Amniotic stem cell (primary cell): ENCODE measurements around the gene SLC38A10.
A peak's percentile ranks its signal among the peaks of the same experiment; 100 is the strongest.

Experiments used
- DNase-seq: peaks from one replicate; lab custom pipeline; 2025; lab: John Stamatoyannopoulos, UW

SLC38A10 gene

DNA sequence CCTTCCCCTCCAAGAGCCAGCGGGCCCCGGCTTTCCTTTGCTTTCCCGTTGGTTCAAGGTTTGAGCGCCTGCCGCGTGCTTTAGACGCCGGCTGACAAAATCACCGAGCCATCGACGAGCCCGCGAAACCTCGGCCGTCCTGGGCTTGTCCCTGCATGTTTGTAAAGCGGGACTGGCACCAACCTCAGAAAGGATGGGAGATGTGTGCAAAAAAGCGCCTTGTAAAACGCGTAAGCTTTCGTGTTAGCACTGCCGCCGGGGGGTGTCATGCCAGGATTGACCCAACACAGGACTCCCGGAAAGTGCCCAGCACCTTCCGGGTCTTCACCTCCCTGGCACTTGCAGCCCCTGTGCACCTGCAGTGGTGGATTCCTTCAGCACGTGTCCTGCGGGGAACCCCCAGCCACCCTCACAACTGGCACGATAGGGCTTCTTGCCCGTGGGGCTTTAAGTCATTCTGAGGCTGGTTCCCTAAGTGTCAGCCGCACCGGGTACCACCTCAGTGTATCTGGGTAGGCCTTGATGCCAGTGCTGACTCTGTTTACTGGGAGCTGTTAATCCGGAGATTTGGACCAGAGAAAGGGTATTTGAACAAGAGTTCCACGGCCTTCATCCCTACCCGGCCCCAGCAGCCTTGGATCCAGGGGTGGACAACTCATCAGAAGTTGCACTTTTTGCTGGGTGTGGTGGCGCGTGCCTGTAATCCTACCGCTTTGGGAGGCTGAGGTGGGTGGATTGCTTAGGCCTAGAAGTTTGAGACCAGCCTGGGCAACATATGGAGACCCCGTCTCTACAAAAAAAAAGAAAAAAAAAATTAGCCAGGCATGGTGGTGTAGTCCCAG is 55.2 kb downstream of the SLC38A10 start:
- no peak for DNase-seq

DNA sequence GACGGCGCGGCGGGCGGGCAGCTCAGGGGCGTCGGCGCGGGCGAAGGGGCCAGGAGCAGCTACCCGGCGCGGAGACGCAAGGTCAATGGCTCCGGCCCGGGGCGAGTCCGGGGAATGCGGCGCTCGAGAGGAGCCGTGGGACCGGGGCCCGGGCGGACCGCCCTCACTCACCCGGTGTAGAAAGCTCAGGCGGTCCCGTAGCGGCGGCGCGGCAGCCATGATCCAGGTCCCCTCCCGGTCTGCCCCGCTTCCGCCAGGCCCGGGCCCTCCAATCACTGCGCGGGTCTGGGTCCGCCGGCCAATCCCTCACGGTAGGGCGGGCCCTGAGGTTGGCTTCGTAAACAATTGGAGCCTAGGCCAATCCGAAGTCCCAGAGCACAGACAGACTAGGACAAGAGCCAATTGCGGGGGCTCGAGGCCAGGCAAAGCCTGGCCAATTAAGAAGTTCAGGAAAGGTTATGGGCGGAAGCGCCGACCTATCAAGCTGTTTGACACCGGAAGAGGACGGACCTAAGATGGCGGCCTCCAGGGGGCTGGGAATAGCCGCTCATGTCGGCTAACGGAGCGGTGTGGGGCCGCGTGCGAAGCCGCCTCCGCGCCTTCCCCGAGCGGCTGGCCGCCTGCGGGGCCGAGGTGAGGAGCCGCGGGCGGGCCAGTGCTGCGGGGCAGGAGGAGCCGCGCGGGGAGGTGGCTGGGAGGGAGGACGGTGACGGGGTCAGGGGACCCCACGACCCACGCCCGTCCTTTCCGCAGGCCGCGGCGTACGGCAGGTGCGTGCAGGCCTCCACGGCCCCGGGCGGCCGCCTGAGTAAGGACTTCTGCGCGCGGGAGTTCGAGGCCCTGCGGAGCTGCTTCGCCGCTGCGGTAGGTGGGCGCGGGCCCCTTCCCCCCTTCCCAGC is 56.0 kb downstream of the SLC38A10 start, which contains the start of the genes NDUFAF8 and TEPSIN:
Gene NDUFAF8, plus strand, starts transcription at position 504 of the 899 bp plus-strand sequence. Its CDS starts 46 bp downstream, at position 550.
Gene TEPSIN, minus strand, starts transcription at position 241 of the 899 bp plus-strand sequence. Its CDS starts 22 bp downstream, at position 219.
- DNase-seq = peak; percentile 99

DNA sequence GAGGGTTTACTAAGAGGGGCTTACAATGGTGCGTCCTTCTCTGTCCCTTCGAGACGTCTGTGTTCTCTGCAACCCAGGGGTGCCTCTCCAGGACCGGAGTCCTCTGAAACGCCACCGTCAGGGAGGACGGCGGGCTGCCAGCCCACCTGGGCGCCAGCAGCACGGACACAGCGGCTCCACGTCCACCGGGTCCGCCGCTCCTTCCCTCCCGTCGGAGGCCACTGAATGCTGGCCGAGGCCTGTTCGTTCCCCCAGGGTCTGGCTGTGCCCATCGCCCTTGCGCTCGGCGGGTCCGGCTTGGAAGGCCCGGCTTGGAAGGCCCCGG is 56.7 kb downstream of the SLC38A10 start:
- DNase-seq = no peak

DNA sequence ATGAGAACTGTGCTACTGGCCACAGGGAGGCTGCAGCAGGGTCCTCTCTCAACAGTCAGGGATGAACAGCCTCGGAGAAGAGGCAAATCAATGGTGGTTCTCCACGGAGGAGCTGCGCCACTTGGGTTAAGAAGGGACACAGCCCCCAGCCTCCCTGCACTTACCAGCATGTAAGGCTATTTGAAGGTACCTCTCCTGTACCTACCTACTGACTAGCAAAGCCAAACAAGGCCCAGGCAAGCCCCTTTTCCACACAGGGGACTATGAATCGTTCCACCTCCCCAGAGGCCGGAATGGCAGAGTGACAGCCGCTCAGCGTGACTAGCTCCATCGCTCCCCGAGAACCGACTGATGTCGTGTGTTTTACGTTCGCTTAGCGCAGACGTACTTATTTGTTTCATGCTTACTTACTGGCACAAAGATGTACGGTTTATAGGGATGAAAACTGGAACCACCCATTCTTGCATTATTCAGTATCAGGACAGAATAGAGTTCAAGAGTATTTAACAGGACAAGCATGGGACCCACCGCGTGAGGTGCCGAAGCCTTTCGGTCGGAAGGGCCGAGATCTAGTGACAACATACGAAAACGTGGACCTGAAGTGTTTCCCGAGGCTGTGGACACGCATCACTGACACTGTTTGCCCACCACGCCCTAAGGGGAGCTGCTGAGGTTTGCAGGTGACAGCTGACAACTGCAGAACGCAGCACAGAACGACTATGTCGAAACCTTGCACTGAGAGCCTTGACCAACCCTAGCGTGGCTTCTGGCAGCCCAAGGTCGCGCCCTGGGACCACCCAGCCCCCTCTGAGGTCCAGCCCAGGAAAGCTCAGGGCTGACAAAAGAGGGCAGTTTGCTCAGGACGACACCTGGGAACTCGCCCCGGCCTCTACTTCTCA is 57.3 kb downstream of the SLC38A10 start:
- DNase-seq = no peak

DNA sequence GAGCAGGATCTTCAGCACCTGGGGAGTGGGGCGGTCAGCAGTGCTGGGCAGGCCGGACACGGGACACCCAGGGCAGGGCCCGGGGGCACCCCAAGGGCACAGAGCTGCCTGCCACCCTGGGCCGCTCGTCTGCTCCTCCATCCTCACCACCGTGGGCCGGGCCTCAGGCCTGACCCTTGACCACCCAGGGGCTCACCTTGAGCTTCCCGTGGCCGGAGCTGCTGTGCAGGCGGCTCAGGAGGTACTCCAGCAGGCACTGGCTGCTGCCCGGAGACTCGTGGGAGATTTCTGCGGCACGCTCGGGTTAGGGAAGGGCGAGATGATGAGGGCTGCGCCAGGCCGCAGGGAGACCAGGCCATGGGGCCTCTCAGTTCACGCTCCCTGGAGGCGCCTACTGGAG is 58.3 kb downstream of the SLC38A10 start:
- DNase-seq = no peak

- DNase-seq = no peak
Measured at GRCh38 chr17:81235822-81236740, 59.0 kb downstream of the SLC38A10 start.

DNA sequence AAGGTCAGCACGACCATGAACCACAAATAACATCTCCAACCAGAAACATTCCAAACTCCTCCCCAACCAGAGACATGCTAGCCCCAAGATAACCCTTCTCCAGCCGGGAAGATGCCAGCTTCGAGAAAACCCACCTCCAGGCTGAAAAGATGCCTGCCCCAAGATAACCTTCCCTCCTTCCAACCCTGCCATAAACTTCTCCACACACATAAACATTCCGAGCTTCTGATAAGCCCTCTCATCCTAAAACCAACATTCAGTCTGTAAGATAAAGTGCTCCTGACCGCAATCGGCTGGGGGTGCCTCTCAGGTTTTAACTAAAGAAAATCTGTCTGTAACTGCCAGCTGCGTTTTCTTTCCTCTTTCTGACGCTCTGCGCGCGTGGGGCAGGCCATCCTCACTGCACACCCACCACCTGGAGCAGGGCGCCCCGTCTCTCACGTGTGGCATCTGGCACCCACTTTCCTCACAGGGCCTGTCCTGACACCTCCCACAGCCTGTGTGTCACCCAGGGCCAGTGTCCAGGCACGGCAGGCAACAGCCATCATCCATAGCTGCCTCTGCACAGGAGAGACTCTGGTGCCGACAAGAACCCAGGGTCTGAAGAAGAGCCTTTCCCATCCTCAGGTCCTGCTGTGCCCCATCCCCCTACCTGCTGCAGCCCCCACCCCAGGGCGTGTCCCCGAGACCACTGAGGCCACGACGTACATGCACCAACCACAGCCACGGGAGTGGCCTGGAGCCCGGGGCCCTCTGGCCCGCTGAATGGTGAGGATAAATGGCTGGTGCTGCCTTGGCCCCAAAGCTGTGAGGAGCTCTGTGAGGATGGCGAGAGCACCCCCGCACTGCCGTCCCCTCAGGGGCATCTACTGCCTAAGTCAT is 59.9 kb downstream of the SLC38A10 start:
- no peak for DNase-seq

- DNase-seq = no peak
Measured at GRCh38 chr17:81234506-81234855, 60.6 kb downstream of the SLC38A10 start.

GRCh38 chr17:81233811-81234505 is 61.1 kb downstream of the SLC38A10 start:
- DNase-seq = no peak

- no peak for DNase-seq
Measured at GRCh38 chr17:81233316-81233715, 61.8 kb downstream of the SLC38A10 start.

DNA sequence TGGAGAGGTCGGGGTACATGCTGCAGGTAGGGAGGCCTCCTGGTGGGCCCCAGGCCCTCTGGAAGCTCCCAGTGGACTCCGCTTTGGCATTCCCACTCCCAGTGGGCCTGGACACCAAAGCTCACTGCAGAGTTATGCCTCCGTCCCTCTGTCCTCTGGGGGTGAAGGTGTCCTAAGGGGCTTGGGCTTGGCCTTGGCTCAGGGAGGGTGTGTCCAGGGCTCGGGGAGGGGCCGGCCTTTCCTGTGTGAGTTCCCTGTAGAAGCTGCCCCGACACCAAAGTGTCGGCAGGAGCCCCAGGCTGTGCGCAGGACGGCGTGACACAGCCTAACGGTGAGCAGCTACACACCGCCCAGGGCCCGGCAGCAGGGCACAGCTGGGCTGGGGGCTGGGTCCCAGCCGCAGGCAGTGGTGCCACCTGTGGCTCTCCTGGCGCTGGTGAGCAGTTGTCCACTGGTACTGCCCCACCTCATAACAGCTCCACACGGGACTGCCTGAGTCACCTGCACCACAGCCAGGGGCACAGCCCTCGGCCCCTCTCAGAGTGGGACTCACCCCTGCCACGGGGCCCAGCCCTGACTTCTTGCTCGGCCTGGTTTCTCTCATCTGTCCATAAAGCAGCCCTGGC is 62.4 kb downstream of the SLC38A10 start:
- DNase-seq = no peak

- no peak for DNase-seq
Measured at GRCh38 chr17:81231766-81232581, 63.1 kb downstream of the SLC38A10 start.

DNA sequence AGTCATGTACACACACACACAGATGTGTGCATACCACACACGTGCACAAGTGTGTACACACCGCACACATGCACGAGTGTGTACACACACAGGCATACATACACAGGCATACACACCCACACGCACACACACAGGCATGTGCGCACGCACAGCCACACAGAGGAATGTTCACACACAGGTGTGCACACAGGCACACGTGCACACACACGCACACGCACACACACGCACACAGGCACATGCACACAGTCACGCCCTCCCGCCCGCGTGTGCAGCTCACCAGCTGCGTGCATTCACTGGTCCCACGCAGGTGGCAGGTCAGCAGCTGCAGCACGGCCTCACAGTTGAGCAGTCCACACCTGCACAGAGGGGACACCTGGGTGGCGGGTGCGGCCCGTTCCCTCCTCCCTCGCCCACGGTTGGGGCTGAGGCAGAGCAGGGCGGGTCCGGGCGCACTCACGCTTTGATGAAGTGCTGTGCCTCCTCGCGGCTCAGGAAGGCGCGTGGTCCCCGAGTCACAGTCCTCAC is 63.9 kb downstream of the SLC38A10 start:
- no peak for DNase-seq

GRCh38 chr17:81230043-81230820 is 64.9 kb downstream of the SLC38A10 start:
- DNase-seq = no peak

DNA sequence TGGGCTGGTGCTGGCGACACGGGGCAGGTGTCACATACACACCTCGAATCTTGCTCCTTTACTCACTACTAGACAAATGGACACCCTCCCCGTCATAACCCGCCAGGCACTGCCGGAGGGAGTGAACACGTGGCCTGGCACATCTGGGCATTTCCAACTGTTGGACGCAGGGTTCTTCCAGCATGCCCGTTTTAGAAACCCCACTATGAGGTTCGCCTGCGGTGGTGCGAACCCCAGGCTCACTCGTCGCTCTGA is 65.5 kb downstream of the SLC38A10 start:
- DNase-seq = no peak

- DNase-seq = no peak
Measured at GRCh38 chr17:81228834-81229665, 66.1 kb downstream of the SLC38A10 start.
